HG02840 (cell line): ENCODE data around the gene SCD5.

ENCODE experiments used
- ATAC-seq: cut with Tn5 transposase; IDR thresholded peaks from one replicate; pipeline ENCODE4 v1.9.1; 2021; ENCODE audit warnings: mild to moderate bottlenecking, moderate library complexity, moderate number of reproducible peaks; ENCODE audit not compliant: unreplicated experiment, low FRiP score

Gene SCD5

GRCh38 chr4:82697561-82697960 is 101.0 kb downstream of the SCD5 start:
- no peak for ATAC-seq

- no peak for ATAC-seq
These were observed 102.3 kb downstream of the SCD5 start for GRCh38 chr4:82696117-82696860.

GRCh38 chr4:82694892-82695291 is 103.7 kb downstream of the SCD5 start:
- ATAC-seq, result no peak

GRCh38 chr4:82694046-82694445 is 104.5 kb downstream of the SCD5 start:
- ATAC-seq, result no peak

GRCh38 chr4:82692101-82692780 is 106.4 kb downstream of the SCD5 start:
- no peak for ATAC-seq

- no peak for ATAC-seq
These were observed 107.2 kb downstream of the SCD5 start for GRCh38 chr4:82691431-82691830.

GRCh38 chr4:82688091-82688795 is 110.4 kb downstream of the SCD5 start:
- no peak for ATAC-seq

- ATAC-seq, result no peak
These were observed 111.1 kb downstream of the SCD5 start for GRCh38 chr4:82687531-82687930.

GRCh38 chr4:82681754-82682153 is 116.8 kb downstream of the SCD5 start:
- no peak for ATAC-seq

GRCh38 chr4:82680834-82681233 is 117.8 kb downstream of the SCD5 start:
- ATAC-seq, result no peak

GRCh38 chr4:82679531-82679930 is 119.1 kb downstream of the SCD5 start:
- ATAC-seq, result no peak

GRCh38 chr4:82678051-82678450 is 120.5 kb downstream of the SCD5 start:
- ATAC-seq, result no peak

- no peak for ATAC-seq
These were observed 121.3 kb downstream of the SCD5 start for GRCh38 chr4:82677327-82677726.

GRCh38 chr4:82667761-82668480 is 130.7 kb downstream of the SCD5 start:
- no peak for ATAC-seq

- ATAC-seq, result no peak
These were observed 131.5 kb downstream of the SCD5 start for GRCh38 chr4:82666970-82667665.

GRCh38 chr4:82661181-82661992 is 137.2 kb downstream of the SCD5 start:
- ATAC-seq, result no peak

GRCh38 chr4:82652062-82652461 is 146.5 kb downstream of the SCD5 start:
- no peak for ATAC-seq

GRCh38 chr4:82650868-82651267 is 147.7 kb downstream of the SCD5 start:
- no peak for ATAC-seq

- no peak for ATAC-seq
These were observed 150.2 kb downstream of the SCD5 start for GRCh38 chr4:82648356-82648755.
